Activated CD8-positive, alpha-beta T cell treated with anti-CD3 and anti-CD28 coated beads, Interleukin-2, amount 10 ng/mL, durations not matched to agents 7 days and 5 days (primary cell): ENCODE results near the gene ATOH7. TPM values are rescaled to one million over a fixed set of nuclear protein-coding genes. Genes with fewer than 3 reads are reported as not detected.
"Not testable (repeated sequence)": the region's sequence is repeated elsewhere in the genome, so short reads cannot be mapped to it uniquely, and the experiment has no call there.

Experiments used
- ATAC-seq: fragments of 150-1000 bp; cut with Tn5 transposase; one replicate; pipeline ENCODE4 v1.10.0; 2021; ENCODE audit warnings: moderate library complexity
- CTCF ChIA-PET: fragments of 350-600 bp; sonication (Branson Sonifier 250); formaldehyde crosslinking; loops from one replicate; lab custom pipeline; 2021; ENCODE audit warnings: antibody characterized with exemption; lab: Charles Lee
- POLR2A ChIA-PET: fragments of 350-600 bp; sonication (Branson Sonifier 250); formaldehyde crosslinking; loops from one replicate; lab custom pipeline; 2021; ENCODE audit warnings: antibody characterized with exemption; lab: Charles Lee
- DNase-seq: peaks from one replicate; pipeline ENCODE4 v3.0.0-alpha.2; 2020
- H3K27ac Mint-ChIP-seq: one replicate; pipeline ENCODE4 v1.8.0; 2021; ENCODE audit warnings: mild to moderate bottlenecking, mixed read lengths
- H3K27me3 Mint-ChIP-seq: one replicate; pipeline ENCODE4 v1.8.0; 2021; ENCODE audit warnings: low read depth, mixed read lengths
- H3K36me3 Mint-ChIP-seq: one replicate; pipeline ENCODE4 v1.8.0; 2021; ENCODE audit warnings: low read depth, mixed read lengths
- H3K4me1 Mint-ChIP-seq: one replicate; pipeline ENCODE4 v1.8.0; 2021; ENCODE audit warnings: low read depth, mixed read lengths
- H3K4me3 Mint-ChIP-seq: one replicate; pipeline ENCODE4 v1.8.0; 2021; ENCODE audit warnings: mild to moderate bottlenecking, mixed read lengths
- H3K9me3 Mint-ChIP-seq: one replicate; pipeline ENCODE4 v1.8.0; 2022; ENCODE audit warnings: mixed read lengths; ENCODE audit not compliant: insufficient read depth
- total RNA-seq, 2 experiments: library from RNA; stranded (reverse); gene quantifications; one replicate each; pipeline ENCODE4 v1.2.3, GENCODE V29; 2021

Gene ATOH7
- not detected for total RNA-seq

GRCh38 chr10:68231817-68232251 lies at the start of gene ATOH7:
Gene ATOH7, minus strand, starts transcription at chr10:68232113. Its CDS starts 436 bp downstream, at chr10:68231677.
- ChIA-PET POLR2A (no interaction called here), CTCF (interaction anchor here (0.9 to 1.4 kb wide), 4 partner anchors 8 to 376 kb away, joined by 3 to 5 read pairs (median 4); no protein-coding TSS in a partner anchor)
- H3K36me3 Mint-ChIP-seq, result no peaks in the 10 kb centered on the region
- no peak for DNase-seq
- peaks cover 10% of the 10 kb centered on the region for H3K4me1 Mint-ChIP-seq
- H3K27ac Mint-ChIP-seq, result no peak within 1 kb of the TSS
- no peak for ATAC-seq
- H3K27me3 Mint-ChIP-seq, result peaks cover 37% of the 10 kb centered on the region
- H3K4me3 Mint-ChIP-seq, result peak within 1 kb of the TSS; percentile 66
- H3K9me3 Mint-ChIP-seq, result no peaks in the 10 kb centered on the region

GRCh38 chr10:68280758-68281157 lies 48.8 kb upstream of the ATOH7 start:
- ChIA-PET CTCF (interaction anchor here (1.8 kb wide), 1 partner anchor 68 kb away, joined by 5 read pairs; no protein-coding TSS in a partner anchor), POLR2A (no interaction called here)
- peaks cover 5% of the 10 kb centered on the region for H3K4me1 Mint-ChIP-seq
- DNase-seq, result no peak
- peaks cover 2% of the 10 kb centered on the region for H3K36me3 Mint-ChIP-seq
- no peaks in the 10 kb centered on the region for H3K27me3 Mint-ChIP-seq
- H3K27ac Mint-ChIP-seq, result no peak overlapping the region
- no peak for ATAC-seq
- H3K4me3 Mint-ChIP-seq, result no peak overlapping the region
- H3K9me3 Mint-ChIP-seq, result peaks cover 12% of the 10 kb centered on the region

GRCh38 chr10:68278906-68279753 lies 47.2 kb upstream of the ATOH7 start:
- H3K27me3 Mint-ChIP-seq, H3K4me3 Mint-ChIP-seq, H3K4me1 Mint-ChIP-seq, POLR2A ChIA-PET, DNase-seq, ATAC-seq, H3K27ac Mint-ChIP-seq, H3K36me3 Mint-ChIP-seq: not testable (repeated sequence)
- CTCF ChIA-PET, result interaction anchor here (1.8 kb wide), 1 partner anchor 66 kb away, joined by 5 read pairs; no protein-coding TSS in a partner anchor
- H3K9me3 Mint-ChIP-seq, result peaks cover 12% of the 10 kb centered on the region

GRCh38 chr10:68277814-68278213 lies 45.9 kb upstream of the ATOH7 start:
- H3K27me3 Mint-ChIP-seq, POLR2A ChIA-PET, H3K4me3 Mint-ChIP-seq, H3K36me3 Mint-ChIP-seq, CTCF ChIA-PET, DNase-seq, H3K27ac Mint-ChIP-seq, ATAC-seq, H3K4me1 Mint-ChIP-seq: not testable (repeated sequence)
- H3K9me3 Mint-ChIP-seq, result peaks cover 12% of the 10 kb centered on the region

- no peak for ATAC-seq
- CTCF ChIA-PET, result no interaction called here
Measured at GRCh38 chr10:68276224-68276623, 44.3 kb upstream of the ATOH7 start.

GRCh38 chr10:68275600-68276126 lies 43.8 kb upstream of the ATOH7 start:
- POLR2A ChIA-PET, result no interaction called here
- H3K36me3 Mint-ChIP-seq, result peaks cover 2% of the 10 kb centered on the region
- DNase-seq (no peak), ATAC-seq (no peak)
- peaks cover 5% of the 10 kb centered on the region for H3K4me1 Mint-ChIP-seq
- H3K4me3 Mint-ChIP-seq, result no peak overlapping the region
- H3K27ac Mint-ChIP-seq, result no peak overlapping the region
- no peaks in the 10 kb centered on the region for H3K27me3 Mint-ChIP-seq
- CTCF ChIA-PET, result no interaction called here
- peaks cover 12% of the 10 kb centered on the region for H3K9me3 Mint-ChIP-seq

More at GRCh38 chr10:68276224-68276623, 44.3 kb upstream of the ATOH7 start:
- Mint-ChIP-seq H3K36me3 (peaks cover 2% of the 10 kb centered on the region), H3K27me3 (no peaks in the 10 kb centered on the region), H3K4me1 (peaks cover 5% of the 10 kb centered on the region), H3K4me3 (no peak overlapping the region), H3K9me3 (peaks cover 12% of the 10 kb centered on the region), H3K27ac (no peak overlapping the region)
- POLR2A ChIA-PET, result no interaction called here
- DNase-seq, result no peak

- no peak for ATAC-seq
- ChIA-PET CTCF (no interaction called here), POLR2A (no interaction called here)
- Mint-ChIP-seq H3K27me3 (peaks cover 7% of the 10 kb centered on the region), H3K36me3 (peaks cover 2% of the 10 kb centered on the region), H3K9me3 (peaks cover 9% of the 10 kb centered on the region), H3K4me1 (peaks cover 5% of the 10 kb centered on the region), H3K27ac (no peak overlapping the region), H3K4me3 (no peak overlapping the region)
- no peak for DNase-seq
Measured at GRCh38 chr10:68272833-68273232, 40.9 kb upstream of the ATOH7 start.

GRCh38 chr10:68271196-68271882 lies 39.4 kb upstream of the ATOH7 start:
- ChIA-PET CTCF (interaction anchor here (1.0 kb wide), 1 partner anchor 31 kb away, joined by 3 read pairs; no protein-coding TSS in a partner anchor), POLR2A (no interaction called here)
- Mint-ChIP-seq H3K27me3 (peaks cover 7% of the 10 kb centered on the region), H3K27ac (no peak overlapping the region), H3K36me3 (no peaks in the 10 kb centered on the region), H3K4me1 (peaks cover 4% of the 10 kb centered on the region), H3K9me3 (peaks cover 3% of the 10 kb centered on the region), H3K4me3 (no peak overlapping the region)
- DNase-seq (no peak), ATAC-seq (no peak)

GRCh38 chr10:68269562-68270290 lies 37.8 kb upstream of the ATOH7 start:
- DNase-seq, result no peak
- H3K9me3 Mint-ChIP-seq, result no peaks in the 10 kb centered on the region
- no peaks in the 10 kb centered on the region for H3K36me3 Mint-ChIP-seq
- no peak overlapping the region for H3K27ac Mint-ChIP-seq
- no peaks in the 10 kb centered on the region for H3K4me1 Mint-ChIP-seq
- ATAC-seq, result no peak
- POLR2A ChIA-PET, result no interaction called here
- no peak overlapping the region for H3K4me3 Mint-ChIP-seq
- CTCF ChIA-PET, result no interaction called here
- H3K27me3 Mint-ChIP-seq, result peaks cover 7% of the 10 kb centered on the region

GRCh38 chr10:68261132-68261856 lies 29.4 kb upstream of the ATOH7 start:
- Mint-ChIP-seq H3K27me3 (peaks cover 7% of the 10 kb centered on the region), H3K4me3 (no peak overlapping the region), H3K9me3 (no peaks in the 10 kb centered on the region), H3K4me1 (no peaks in the 10 kb centered on the region), H3K27ac (no peak overlapping the region), H3K36me3 (no peaks in the 10 kb centered on the region)
- ATAC-seq (no peak), DNase-seq (no peak)
- POLR2A ChIA-PET, result interaction anchor here (0.6 kb wide), 1 partner anchor 383 kb away, joined by 3 read pairs; no protein-coding TSS in a partner anchor
- CTCF ChIA-PET, result no interaction called here

GRCh38 chr10:68253346-68253745 lies 21.4 kb upstream of the ATOH7 start:
- POLR2A ChIA-PET, result no interaction called here
- no peaks in the 10 kb centered on the region for H3K36me3 Mint-ChIP-seq
- no peaks in the 10 kb centered on the region for H3K4me1 Mint-ChIP-seq
- peaks cover 11% of the 10 kb centered on the region for H3K27me3 Mint-ChIP-seq
- no peaks in the 10 kb centered on the region for H3K9me3 Mint-ChIP-seq
- no peak overlapping the region for H3K27ac Mint-ChIP-seq
- H3K4me3 Mint-ChIP-seq, result no peak overlapping the region
- DNase-seq, result no peak
- no peak for ATAC-seq
- CTCF ChIA-PET, result interaction anchor here (0.6 to 1.4 kb wide), 4 partner anchors 25 to 398 kb away, joined by 3 to 4 read pairs (median 3); no protein-coding TSS in a partner anchor
